HFFc6 (cell line): ENCODE results near the gene PECR. TPM values are rescaled to one million over a fixed set of nuclear protein-coding genes. Genes with fewer than 3 reads are reported as not detected.

ENCODE experiments used
- DNase-seq: peaks from one replicate; pipeline ENCODE4 v3.0.0-alpha.2; 2018
- H3K27ac Mint-ChIP-seq: 2 replicates; pipeline ENCODE4 v1.8.0; 2020; ENCODE audit warnings: mild to moderate bottlenecking, mixed read lengths
- H3K27me3 Mint-ChIP-seq: 2 replicates; pipeline ENCODE4 v1.8.0; 2021; ENCODE audit warnings: mild to moderate bottlenecking, moderate library complexity, mixed read lengths; ENCODE audit not compliant: insufficient read depth
- H3K36me3 Mint-ChIP-seq: 2 replicates; pipeline ENCODE4 v1.8.0; 2021; ENCODE audit warnings: low read depth, mixed read lengths
- H3K4me1 Mint-ChIP-seq: 2 replicates; pipeline ENCODE4 v1.8.0; 2020; ENCODE audit warnings: low read depth, mixed read lengths
- H3K4me3 Mint-ChIP-seq: 2 replicates; pipeline ENCODE4 v1.8.0; 2020; ENCODE audit warnings: mild to moderate bottlenecking, moderate library complexity, mixed read lengths
- H3K9me3 Mint-ChIP-seq: 2 replicates; pipeline ENCODE4 v1.8.0; 2020; ENCODE audit warnings: mild to moderate bottlenecking, mixed read lengths
- CTCF ChIP-seq: fragments of 200-600 bp; sonication (generic); IDR thresholded peaks from 2 replicates; pipeline ENCODE4 v1.5.0; 2021; ENCODE audit warnings: antibody characterized with exemption, mild to moderate bottlenecking
- total RNA-seq, 6 experiments: library from RNA; stranded (reverse); fragmentation: NEBNext Ultra II Directional; extraction: Animal tissue kit (Norgen Biotek cat#: 25700); gene quantifications; 2 replicates in 1 of 6; 3 replicates in 5 of 6; pipeline ENCODE4 v1.2.3, GENCODE V29; 2021

The PECR gene
- total RNA-seq, 6 experiments from 2014 or later, result 4.9 to 7.5 (median 6.4) TPM

DNA sequence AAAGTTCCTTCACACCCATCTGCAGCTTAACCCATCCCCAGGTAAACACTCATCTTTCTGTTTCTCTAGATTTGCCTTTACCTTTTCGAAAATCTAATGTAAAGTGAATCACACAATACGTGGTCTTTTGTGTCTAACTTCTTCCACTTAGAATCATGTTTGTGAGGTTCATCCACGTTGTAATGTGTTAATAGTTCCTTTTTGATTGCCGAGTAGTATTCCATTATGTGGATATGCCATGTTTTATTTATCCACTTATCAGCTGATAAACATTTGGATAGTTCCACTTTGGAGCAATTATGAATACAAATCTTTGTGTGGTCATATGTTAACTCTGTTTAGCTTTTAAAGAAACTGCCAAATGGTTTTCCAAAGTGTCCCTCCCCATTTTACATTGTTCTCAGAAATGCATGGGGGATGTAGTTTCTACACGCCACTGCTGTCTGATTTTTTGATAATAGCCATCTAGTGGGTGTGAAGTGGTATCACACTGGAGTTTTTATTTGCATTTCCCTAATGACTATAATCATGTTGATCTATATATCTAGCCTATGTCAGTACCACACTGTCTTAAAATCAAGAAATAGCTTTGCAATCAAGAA lies 22.3 kb downstream of the PECR start:
- peak; percentile 56 for TF ChIP-seq CTCF
- no peak overlapping the region for H3K27ac Mint-ChIP-seq

GRCh38 chr2:216057688-216058193 lies 23.9 kb downstream of the PECR start:
- no peak for TF ChIP-seq CTCF
- peak overlapping the region; percentile 31; the same call in 1 of the 2 replicates for H3K4me3 Mint-ChIP-seq
- peak; percentile 83 for DNase-seq
- H3K27me3 Mint-ChIP-seq, result no peaks in the 10 kb centered on the region; the same call in 1 of the 2 replicates
- H3K27ac Mint-ChIP-seq, result peak overlapping the region; percentile 56; the same call in 1 of the 2 replicates
- no peaks in the 10 kb centered on the region for H3K9me3 Mint-ChIP-seq
- peaks cover 28% of the 10 kb centered on the region for H3K4me1 Mint-ChIP-seq
- peaks cover under 1% of the 10 kb centered on the region; the same call in 1 of the 2 replicates for H3K36me3 Mint-ChIP-seq

More for the DNA sequence above, 22.3 kb downstream of the PECR start:
- no peaks in the 10 kb centered on the region for H3K36me3 Mint-ChIP-seq
- H3K4me3 Mint-ChIP-seq, result no peak overlapping the region
- no peaks in the 10 kb centered on the region for H3K27me3 Mint-ChIP-seq
- no peak for DNase-seq
- peaks cover 28% of the 10 kb centered on the region for H3K4me1 Mint-ChIP-seq
- H3K9me3 Mint-ChIP-seq, result no peaks in the 10 kb centered on the region

DNA sequence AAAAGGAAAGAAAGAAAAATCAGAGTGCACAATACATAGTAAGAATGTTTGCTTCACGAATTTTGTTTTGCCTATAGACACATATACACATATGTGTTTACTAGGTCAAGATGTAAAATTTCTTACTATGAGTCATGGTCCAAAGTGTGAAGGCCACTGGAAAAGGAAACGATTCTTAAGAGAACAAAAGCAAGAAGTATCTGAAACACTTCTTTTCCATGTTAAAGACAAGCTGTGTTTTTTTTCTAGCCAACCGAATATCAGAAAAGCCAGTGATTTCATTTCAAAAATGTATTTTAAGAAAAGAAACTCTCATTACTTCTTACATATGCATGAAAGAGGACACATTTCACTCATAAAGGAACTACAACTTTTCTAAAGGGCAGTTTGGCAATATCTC lies 24.9 kb downstream of the PECR start:
- no peak for DNase-seq
- no peak overlapping the region for H3K27ac Mint-ChIP-seq
- H3K36me3 Mint-ChIP-seq, result peaks cover 5% of the 10 kb centered on the region; the same call in 1 of the 2 replicates
- no peaks in the 10 kb centered on the region for H3K9me3 Mint-ChIP-seq
- TF ChIP-seq CTCF, result no peak
- no peak overlapping the region for H3K4me3 Mint-ChIP-seq
- no peaks in the 10 kb centered on the region; the same call in 1 of the 2 replicates for H3K27me3 Mint-ChIP-seq
- H3K4me1 Mint-ChIP-seq, result peaks cover 28% of the 10 kb centered on the region

GRCh38 chr2:216055680-216056079 lies 25.9 kb downstream of the PECR start:
- no peak overlapping the region for H3K4me3 Mint-ChIP-seq
- H3K27ac Mint-ChIP-seq, result no peak overlapping the region
- peaks cover 28% of the 10 kb centered on the region for H3K4me1 Mint-ChIP-seq

DNA sequence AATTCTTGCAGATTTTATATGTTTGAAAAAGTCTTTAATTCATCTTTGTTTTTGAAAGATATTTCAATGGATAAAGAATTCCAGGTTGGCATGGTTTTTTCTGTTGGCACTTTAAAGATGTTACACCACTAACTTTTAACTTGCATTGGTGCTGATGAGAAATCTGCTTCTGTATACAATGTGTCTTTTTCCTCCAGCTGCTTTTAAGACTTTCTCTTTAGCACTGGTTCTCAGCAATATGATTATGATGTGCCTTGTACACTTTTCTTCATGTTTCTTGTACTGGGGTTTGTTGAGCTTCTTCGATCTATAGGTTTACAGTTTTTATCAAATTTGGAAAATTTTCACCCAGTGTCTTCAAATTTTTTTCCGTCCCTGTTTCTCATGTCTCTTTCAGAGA lies 29.2 kb downstream of the PECR start:
- H3K4me1 Mint-ChIP-seq, result peaks cover 12% of the 10 kb centered on the region
- no peaks in the 10 kb centered on the region; the same call in 1 of the 2 replicates for H3K27me3 Mint-ChIP-seq
- DNase-seq, result no peak
- no peak for TF ChIP-seq CTCF
- H3K9me3 Mint-ChIP-seq, result no peaks in the 10 kb centered on the region
- no peak overlapping the region for H3K27ac Mint-ChIP-seq
- peaks cover 5% of the 10 kb centered on the region; the same call in 1 of the 2 replicates for H3K36me3 Mint-ChIP-seq
- no peak overlapping the region for H3K4me3 Mint-ChIP-seq

More at GRCh38 chr2:216055680-216056079, 25.9 kb downstream of the PECR start:
- Mint-ChIP-seq H3K27me3 (no peaks in the 10 kb centered on the region; the same call in 1 of the 2 replicates), H3K36me3 (peaks cover 5% of the 10 kb centered on the region; the same call in 1 of the 2 replicates), H3K9me3 (no peaks in the 10 kb centered on the region)
- DNase-seq, result no peak
- no peak for TF ChIP-seq CTCF
